NK-92 treated with Interleukin-12 subunit alpha and Interleukin-12 subunit beta, amount 100 ng/mL, for 24 hours (cell line): ENCODE measurements around the gene FOLR3.
"Not testable (repeated sequence)": the region's sequence is repeated elsewhere in the genome, so short reads cannot be mapped to it uniquely, and the experiment has no call there.

Source experiments
- DNase-seq: peaks from one replicate; lab custom pipeline; 2025; lab: John Stamatoyannopoulos, UW

Gene FOLR3

DNA sequence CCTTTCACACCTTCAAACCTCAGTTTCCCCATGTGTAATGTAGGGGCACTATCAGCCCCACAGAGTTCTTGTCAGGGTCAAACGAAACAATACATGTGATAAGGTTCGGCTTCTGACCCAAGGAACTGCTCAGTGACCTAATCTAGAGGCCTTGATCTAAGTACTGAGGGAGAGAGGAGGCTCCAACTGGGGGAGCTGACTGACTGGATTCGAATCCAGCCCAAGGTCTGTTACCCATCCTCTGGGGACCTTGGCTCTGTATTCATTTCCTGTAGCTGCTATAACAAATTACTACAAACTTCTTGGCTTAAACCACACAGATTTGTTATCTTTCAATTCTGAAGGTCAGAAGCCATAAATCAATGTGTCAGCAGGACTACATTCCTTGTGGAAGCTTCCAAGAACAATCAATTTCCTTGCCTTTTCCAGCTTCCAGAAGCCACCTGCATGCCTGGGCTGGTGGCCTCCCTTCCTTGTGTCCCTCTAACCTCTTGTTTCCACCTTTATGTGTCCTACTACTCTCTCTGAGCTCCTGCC lies 12.3 kb upstream of the FOLR3 start:
- DNase-seq = no peak

DNA sequence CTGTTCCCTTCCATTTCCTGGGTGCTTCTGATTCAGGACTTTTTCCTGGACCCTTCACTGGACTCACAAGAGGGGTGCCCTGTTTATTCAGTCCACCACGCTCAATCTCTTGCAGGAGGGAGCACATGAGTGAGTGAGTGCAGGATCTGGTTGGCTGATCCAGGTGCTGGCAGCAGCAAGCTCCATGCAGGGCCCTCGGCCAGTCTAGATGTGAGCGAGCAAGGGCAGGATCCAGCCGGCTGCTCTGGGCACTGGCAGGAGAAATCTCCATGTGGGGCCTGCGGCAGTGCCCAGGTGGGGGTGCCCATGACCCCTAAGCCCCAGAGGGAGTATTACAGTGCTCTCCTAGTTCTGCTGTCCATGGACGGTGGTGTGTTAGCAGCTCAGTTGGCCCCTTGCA lies 11.5 kb upstream of the FOLR3 start:
- no peak for DNase-seq

DNA sequence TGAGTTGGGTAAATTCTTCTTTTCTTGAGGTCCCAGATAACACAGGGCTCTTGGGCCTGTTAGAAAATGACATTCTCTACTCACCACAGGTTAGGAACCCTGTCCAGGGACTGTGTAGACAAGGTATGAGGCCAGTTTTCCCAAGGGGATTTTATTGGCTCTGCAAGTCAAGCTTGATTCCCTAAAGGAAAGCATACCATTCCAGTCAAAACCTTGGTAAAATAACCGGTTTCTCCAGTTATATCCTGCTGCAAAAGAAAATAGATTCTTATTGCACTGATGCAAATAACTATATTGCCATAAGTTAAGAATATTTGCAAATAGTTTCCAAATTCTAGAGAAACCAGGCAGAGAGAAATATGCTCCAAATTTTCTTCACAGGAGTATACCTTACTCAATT lies 9.6 kb upstream of the FOLR3 start:
- no peak for DNase-seq

DNA sequence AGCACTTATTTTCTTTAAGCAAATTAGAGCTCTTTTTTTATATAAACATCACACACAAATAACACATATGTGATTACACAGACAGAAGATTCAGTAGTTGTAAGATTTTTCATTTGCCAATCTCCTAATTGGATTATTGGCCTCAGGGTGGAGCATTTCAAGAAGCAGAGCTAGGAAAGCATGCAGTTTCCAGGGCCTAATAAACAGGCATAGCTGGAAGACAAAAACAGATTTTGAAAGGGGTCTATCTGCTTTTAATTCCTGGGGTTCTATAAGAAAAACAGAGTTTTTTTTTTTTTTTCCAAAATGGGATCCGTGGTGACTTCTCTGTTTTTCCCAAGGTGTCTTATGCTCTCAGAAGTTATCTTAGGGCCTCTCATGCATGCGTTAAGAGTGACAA lies 7.6 kb upstream of the FOLR3 start:
- no peak for DNase-seq

DNA sequence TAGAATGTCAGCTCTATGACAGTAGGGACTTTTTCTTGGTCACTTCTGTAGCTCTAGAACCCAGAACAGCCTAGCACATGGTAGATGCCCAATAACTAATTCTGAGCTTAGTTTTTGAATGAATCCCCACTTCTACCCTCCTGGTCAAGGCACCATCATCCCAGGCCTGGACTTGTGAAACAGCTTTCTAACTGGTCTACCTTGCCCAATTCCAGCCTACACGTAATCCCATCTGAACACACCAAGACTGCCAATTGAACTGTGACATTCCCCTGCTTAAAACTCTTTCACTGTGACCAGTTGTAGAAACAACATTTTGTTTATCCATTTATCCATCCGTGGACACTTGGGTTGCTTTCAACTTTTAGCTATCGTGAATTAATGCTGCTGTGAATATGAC lies 6.1 kb upstream of the FOLR3 start:
- no peak for DNase-seq

DNA sequence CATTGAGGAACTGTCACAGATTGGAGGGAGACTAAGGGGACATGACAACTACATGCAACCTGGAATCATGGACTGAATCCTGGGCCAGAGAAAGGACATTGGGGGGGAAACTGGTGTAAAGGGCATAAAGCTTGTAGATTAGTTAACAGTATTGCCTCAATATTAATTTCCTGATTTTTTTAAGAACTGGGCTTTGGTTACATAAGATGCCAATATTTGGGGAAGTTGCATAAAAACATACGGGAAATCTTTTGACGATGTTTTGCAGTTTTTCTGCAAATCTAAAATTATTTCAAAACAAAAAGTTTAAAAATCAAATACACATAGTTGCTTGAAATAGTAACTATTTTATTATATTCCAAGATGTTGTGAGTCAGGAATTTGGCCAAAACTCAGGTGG lies 2.9 kb upstream of the FOLR3 start:
- DNase-seq = no peak

DNA sequence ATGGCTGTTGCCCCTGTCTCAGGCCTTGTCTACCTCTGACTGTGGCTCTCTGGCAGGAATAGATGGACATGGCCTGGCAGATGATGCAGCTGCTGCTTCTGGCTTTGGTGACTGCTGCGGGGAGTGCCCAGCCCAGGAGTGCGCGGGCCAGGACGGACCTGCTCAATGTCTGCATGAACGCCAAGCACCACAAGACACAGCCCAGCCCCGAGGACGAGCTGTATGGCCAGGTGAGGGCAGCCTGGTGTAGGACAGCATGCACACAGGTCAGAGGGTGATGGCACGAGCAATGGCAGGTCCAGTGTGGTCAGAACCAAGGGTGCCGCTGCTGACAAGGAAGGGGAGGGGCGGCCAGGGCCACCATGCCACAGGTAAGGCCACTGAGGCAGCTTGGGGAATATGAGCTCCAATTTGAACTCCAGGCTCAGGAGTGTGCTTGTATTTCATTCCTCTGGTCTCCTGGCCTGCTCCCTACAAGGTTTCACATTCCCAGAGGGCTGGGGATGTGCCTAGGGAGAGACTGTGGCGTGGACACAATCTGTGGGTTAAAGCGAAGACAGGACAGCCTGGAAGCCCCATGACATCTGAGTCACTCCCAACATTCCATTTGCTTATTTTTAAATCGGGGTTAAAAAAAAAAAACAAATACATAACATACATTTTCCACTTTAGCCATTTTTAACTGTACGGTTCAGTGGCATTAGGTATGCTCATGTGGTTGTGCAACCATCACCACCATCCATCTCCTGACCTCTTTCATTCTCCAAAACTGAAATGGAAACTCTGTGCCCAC lies 562 bp downstream of the FOLR3 start:
- DNase-seq = no peak

DNA sequence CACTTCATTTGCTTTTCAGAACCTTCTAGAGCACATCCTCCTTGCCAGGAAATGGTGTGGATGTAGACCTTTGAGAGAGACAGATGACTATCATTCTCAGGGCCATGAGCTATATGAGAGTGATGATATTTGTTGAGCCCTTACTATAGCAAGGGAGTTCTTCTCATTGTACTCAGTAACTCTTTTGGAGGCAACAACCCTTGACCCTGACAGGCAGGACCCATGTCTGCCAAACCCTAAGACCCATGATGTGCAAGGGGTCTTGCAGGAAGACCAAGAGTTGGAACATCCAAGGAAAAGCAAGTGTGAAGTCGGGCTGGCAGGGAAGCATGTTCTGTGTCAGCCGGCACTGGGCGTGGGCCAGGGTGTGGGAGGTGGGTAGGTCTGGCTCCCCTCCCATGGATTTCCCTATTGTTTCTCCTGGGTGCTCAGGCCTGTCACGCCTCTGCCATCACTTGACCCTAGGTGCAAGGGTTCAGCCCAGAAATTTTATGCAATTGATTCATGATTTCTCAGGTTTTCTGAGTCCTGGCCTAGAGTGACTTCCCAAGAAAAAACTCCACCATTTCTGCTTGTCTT lies 1.2 kb downstream of the FOLR3 start:
- DNase-seq = no peak

DNA sequence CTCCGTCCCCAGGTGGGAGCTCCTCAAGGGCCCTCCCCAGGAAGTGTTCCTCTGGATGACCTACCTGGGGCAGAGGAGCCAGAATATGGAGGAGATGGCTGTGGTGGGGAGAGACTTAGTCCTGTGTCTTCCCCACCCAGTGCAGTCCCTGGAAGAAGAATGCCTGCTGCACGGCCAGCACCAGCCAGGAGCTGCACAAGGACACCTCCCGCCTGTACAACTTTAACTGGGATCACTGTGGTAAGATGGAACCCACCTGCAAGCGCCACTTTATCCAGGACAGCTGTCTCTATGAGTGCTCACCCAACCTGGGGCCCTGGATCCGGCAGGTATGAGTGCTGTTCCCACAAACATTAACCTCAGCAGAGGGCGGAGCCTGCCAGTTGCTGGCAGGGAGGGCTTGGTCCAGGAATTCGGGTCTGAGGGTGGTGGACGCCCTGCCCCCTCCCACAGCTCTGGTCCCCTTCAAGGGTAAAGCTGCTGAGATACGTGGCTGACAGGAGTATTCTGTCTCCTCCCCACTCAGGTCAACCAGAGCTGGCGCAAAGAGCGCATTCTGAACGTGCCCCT lies 3.4 kb downstream of the FOLR3 start:
- DNase-seq = no peak

DNA sequence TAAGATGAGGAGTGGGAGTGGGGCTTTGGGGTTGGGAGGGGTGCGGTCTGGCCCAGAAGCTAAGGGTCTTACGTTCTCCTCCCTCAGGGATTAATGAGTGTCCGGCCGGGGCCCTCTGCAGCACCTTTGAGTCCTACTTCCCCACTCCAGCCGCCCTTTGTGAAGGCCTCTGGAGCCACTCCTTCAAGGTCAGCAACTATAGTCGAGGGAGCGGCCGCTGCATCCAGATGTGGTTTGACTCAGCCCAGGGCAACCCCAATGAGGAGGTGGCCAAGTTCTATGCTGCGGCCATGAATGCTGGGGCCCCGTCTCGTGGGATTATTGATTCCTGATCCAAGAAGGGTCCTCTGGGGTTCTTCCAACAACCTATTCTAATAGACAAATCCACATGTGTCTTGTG lies 4.0 kb downstream of the FOLR3 start:
- no peak for DNase-seq

DNA sequence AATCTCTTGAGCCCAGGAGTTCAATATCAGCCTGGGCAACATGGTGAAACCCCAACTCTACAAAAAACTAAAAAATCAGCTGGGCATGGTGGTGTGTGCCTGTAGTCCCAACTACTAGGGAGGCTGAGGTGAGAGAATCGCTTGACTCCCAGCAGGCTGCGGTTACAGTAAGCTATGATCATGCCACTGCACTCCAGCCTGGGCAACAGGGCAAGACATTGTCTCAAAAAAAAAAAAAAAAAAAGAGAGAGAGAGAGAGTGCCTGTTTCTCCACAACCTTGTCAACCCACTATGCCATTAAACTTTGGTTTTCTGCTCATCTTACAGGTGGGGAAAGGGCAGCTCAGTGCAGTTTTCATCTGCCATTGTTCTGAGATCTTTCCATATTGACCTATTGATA lies 5.1 kb downstream of the FOLR3 start:
- DNase-seq = no peak

DNA sequence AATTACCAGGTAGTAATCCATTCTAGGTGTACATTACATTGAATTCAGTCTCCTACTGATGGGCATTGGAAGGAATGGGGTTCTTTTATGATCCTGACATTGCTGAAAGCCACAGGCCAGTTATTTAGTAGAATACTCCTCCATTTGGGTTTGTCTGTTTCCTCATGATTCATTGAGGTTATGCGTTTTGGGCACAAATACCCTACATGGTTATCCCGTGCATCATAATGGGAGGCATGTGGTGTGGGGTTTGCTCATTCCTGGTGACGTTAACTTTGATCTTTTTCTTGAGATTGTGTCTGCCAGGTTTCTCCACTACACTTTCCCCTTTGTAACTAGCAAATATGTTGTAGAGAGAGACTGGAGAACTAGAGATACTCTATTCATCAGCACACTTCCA lies 5.5 kb downstream of the FOLR3 start:
- no peak for DNase-seq

DNA sequence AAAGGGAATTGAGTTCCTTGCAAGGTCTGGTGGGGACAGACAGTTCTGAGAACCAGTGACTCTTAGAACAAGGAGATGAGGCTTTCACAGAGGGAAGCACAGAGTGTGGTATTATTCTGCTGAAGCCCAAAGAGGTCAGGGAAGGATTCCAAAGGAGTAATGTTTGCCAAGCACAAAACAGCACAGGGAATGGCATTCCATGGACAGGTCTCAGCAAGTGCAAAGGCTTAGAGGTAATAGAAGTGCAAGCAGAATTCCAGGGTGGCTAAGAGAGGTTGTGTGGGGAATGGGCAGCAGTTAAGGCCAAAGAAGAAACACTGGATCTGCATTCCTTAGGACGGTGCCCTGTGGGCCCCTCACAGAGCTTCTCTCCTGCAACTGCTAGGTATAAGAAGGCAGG lies 6.6 kb downstream of the FOLR3 start:
- DNase-seq = not testable (repeated sequence)

DNA sequence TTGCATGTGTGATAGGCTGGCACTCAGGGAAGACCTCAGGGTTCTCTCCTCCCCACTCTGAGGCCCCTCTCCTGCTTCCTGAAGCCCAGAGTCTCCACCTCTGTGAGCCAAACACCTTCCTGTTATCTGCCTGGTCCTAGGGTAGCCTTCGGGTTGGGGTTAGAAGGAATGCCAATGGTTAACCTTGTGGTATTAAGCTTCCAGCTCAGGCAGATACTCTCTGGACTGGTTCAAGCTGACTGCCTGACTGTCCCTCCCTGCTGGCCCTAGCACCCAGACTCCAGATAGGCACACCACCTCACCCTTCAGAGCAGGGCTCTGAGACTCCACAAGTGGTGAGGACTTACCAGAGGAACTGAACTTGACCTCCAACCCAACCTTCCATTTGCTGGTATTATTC lies 7.0 kb downstream of the FOLR3 start:
- not testable (repeated sequence) for DNase-seq

DNA sequence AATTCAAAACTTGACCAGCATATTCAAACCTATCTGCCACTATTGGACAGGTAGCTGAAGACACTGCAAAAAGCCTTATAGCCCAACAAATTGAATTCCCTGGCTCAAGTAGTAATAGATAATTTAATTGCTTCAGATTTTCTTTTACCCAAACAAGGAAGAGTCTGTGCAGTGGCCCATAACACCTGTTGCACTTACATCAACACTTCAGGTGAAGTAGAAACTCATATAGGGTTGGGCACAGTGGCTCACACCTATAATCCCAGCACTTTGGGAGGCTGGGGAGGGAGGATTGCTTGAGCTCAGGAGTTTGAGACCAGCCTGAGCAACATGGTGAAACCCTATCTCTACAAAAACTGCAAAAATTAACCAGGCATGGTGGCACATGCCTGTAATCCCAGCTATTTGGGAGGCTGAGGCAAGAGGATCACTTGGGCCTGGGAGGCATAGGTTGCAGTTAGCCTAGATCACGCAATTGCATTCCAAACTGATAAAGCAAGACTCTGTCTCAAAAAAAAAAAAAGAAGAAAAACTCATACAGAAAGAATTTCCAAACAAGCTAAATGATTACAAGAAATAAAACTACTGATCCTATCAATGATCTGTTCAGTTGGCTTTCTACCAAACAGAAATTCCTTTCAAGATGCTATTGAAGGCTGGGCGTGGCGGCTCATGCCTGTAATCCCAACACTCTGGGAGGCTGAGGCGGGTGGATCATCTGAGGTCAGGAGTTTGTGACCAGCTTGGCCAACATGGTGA lies 9.5 kb downstream of the FOLR3 start:
- no peak for DNase-seq

DNA sequence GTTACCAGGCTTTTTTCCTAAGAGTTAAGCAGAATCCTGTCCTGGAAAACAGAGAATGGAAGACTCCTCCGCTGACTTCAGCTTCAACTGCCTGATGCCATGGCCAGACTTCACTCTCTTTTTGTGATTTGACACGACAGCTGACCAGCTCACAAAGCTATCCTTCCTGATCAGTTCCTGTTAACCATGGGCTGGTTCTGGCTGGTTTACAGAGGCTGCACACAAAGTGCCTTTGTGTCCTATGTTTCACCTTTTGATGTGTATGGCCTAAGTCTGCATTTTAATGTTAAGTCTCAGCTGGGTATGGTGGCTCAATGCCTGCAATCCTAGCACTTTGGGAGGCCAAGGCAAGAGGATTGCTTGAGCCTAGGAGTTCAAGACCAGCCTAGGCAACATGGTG lies 11.1 kb downstream of the FOLR3 start:
- DNase-seq = no peak

DNA sequence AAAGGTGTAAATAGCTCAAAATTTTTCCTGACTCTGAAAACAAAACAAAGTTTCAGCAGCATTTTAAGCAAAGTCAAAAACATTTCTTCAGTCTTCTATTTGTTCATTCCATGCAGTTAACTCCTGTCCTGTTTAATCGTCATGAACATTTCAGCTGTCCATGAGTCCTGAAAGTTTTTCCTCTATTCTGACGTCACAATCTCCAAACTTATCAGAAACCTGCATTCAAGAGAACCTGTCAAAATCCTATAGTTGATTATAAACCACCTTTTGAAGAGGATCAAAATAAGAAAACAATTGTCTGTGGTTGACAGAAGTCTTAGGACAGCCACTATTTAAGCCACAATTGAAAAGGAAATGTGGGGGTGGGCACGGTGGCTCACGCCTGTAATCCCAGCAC lies 15.4 kb downstream of the FOLR3 start:
- no peak for DNase-seq

DNA sequence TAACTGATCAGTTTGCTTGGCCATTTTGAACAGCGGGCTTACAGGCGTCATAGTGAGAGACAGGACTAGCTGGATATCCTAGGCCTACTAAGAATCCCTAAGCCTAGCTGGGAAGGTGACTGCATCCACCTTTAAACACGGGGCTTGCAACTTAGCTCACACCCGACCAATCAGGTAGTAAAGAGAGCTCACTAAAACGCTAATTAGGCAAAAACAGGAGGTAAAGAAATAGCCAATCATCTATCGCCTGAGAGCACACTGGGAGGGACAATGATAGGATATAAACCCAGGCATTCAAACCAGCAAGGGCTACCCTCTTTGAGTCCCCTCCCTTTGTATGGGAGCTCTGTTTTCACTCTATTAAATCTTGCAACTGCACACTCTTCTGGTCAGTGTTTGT lies 18.3 kb downstream of the FOLR3 start:
- not testable (repeated sequence) for DNase-seq

DNA sequence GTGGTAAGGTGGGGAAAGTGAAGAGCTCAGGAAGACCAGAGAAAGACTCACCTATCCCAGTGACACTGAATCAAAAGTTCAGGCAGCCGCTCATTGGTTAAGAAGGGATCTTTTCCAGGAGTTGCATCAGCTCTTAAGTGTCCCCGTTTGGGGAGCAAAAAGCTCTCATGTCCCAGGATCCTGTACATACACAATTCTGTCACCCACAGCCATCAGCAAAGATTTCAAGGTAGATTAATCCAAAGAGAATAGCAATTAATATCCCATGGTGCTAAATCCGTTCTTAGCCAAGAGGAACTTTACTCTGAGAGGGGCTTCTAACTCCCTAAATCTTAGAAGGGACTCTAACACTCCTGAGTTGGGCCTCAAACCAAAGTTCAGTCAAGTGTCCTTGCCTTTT lies 19.3 kb downstream of the FOLR3 start:
- no peak for DNase-seq

DNA sequence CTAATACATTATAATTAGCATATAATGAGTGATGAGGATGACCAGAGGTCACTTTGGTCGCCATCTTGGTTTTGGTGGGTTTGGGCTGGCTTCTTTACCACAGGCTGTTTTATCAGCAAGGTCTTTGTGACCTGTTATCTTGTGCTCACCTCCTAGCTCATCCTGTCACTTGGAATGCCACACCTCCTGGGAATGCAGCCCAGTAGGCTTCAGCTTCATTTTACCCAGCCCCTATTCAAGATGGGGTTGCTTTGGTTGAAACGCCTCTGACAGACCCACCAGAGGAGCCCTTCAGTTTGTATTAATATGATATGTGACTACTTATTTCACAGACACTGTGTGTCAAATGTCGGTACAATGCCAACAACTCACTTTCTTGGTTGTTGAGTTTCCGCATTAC lies 20.2 kb downstream of the FOLR3 start:
- no peak for DNase-seq

DNA sequence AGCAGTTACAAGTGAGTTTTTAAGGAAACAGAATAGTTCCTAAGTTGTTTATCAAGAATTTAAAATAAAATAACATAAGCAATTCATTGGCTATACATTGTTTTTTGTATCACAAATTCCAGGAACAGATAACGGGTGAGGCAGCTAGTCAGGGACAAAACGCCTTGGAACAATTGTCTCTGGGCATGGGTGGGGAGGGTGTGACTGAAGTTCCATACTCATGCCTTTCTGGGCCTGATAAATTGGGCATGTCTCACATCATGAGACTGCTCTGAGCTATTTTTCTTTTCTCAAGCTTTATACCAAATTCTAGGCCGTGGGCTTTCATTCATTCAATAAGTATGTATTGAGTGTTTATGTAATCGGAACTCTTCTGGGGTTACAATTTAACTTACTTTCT lies 21.6 kb downstream of the FOLR3 start:
- no peak for DNase-seq

DNA sequence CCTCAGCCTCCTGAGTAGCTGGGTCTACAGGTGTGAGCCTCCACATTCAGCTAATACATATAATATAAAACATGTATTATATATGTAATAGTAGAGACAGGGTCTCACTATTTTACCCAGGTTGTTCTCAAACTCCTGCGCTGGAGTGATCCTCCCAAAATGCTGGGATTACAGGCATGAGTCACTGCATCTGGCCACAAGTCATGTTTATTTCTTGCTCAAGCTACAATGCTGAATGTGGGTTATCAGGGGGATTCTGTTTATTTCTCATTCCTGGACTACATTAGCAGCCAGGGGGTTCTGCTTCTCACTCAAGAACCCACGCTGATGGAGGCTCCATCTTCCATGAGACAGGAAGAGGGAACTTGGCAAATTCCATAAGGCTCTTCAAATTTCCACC lies 24.8 kb downstream of the FOLR3 start:
- DNase-seq = no peak
